Ishikawa (cell line): ENCODE results near the gene MRPL49.

Experiments used
- CEBPB ChIP-seq: IDR thresholded peaks from 2 replicates; pipeline ENCODE4 v1.6.1; 2012
- CREB1 ChIP-seq: IDR thresholded peaks from 2 replicates; pipeline ENCODE4 v1.6.1; 2012; ENCODE audit warnings: low read depth
- EGR1 ChIP-seq: IDR thresholded peaks from 2 replicates; pipeline ENCODE4 v1.6.1; 2012
- EP300 ChIP-seq: IDR thresholded peaks from 2 replicates; pipeline ENCODE4 v1.6.1; 2012; ENCODE audit warnings: borderline replicate concordance
- FOXM1 ChIP-seq: IDR thresholded peaks from 2 replicates; pipeline ENCODE4 v1.6.1; 2012; ENCODE audit warnings: low read depth, borderline replicate concordance
- NFIC ChIP-seq: IDR thresholded peaks from 2 replicates; pipeline ENCODE4 v1.6.1; 2012
- RAD21 ChIP-seq: IDR thresholded peaks from 2 replicates; pipeline ENCODE4 v1.6.1; 2012; ENCODE audit warnings: low read depth
- TAF1 ChIP-seq: IDR thresholded peaks from 2 replicates; pipeline ENCODE4 v1.6.1; 2012; ENCODE audit warnings: low read depth, mild to moderate bottlenecking
- TCF12 ChIP-seq: IDR thresholded peaks from 2 replicates; pipeline ENCODE4 v1.6.1; 2012; ENCODE audit warnings: low read depth
- TEAD4 ChIP-seq: IDR thresholded peaks from 2 replicates; pipeline ENCODE4 v1.6.1; 2012
- YY1 ChIP-seq: IDR thresholded peaks from 2 replicates; pipeline ENCODE4 v1.6.1; 2012; ENCODE audit warnings: low read depth
- ZBTB7A ChIP-seq: IDR thresholded peaks from 2 replicates; pipeline ENCODE4 v1.6.1; 2012; ENCODE audit warnings: low read depth
- TF ChIP-seq, protein P1 (sequence below): IDR thresholded peaks from 2 replicates; pipeline ENCODE4 v1.6.1; 2012
- TF ChIP-seq, protein P2 (sequence below): IDR thresholded peaks from 2 replicates; pipeline ENCODE4 v1.6.1; 2012
- TF ChIP-seq, protein P3 (sequence below): IDR thresholded peaks from 2 replicates; pipeline ENCODE4 v1.6.1; 2012; ENCODE audit warnings: low read depth, mild to moderate bottlenecking

MRPL49 gene

DNA sequence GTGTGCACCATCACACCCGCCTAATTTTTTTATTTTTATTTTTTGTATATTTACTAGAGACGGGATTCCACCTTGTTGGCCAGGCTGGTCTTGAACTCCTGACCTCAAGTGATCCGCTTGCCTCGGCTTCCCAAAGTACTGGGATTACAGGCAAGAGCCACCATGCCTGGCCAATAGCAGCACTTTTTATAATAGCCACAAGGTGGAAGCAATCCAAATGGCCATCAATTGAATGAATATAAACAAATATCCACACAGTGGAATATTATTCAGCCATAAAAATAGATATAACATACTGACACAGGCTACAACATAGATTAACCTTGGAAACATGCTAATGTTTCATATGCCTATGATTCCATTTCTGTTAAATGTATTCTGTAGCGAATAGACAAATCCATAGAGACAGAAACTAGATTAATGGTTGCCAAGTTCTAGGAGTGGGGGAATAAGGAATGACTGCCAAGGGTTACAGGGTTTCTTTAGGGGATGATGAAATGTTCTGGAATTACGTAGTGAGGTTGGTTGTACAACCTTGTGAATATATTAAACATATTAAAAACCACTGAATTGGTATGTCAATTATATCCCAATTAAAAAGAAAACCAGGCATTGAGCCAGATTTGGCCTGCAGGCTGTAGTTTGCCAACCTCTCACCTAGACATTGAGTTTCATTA is 21.3 kb upstream of the MRPL49 start:
- TF ChIP-seq TEAD4, result no peak
- TF ChIP-seq ZBTB7A, result no peak
- no peak for TF ChIP-seq EGR1
- TF ChIP-seq, protein P1, sequence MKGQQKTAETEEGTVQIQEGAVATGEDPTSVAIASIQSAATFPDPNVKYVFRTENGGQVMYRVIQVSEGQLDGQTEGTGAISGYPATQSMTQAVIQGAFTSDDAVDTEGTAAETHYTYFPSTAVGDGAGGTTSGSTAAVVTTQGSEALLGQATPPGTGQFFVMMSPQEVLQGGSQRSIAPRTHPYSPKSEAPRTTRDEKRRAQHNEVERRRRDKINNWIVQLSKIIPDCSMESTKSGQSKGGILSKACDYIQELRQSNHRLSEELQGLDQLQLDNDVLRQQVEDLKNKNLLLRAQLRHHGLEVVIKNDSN, result no peak
- no peak for TF ChIP-seq RAD21
- TF ChIP-seq, protein P2, sequence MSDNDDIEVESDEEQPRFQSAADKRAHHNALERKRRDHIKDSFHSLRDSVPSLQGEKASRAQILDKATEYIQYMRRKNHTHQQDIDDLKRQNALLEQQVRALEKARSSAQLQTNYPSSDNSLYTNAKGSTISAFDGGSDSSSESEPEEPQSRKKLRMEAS, result no peak
- TF ChIP-seq FOXM1, result no peak

DNA sequence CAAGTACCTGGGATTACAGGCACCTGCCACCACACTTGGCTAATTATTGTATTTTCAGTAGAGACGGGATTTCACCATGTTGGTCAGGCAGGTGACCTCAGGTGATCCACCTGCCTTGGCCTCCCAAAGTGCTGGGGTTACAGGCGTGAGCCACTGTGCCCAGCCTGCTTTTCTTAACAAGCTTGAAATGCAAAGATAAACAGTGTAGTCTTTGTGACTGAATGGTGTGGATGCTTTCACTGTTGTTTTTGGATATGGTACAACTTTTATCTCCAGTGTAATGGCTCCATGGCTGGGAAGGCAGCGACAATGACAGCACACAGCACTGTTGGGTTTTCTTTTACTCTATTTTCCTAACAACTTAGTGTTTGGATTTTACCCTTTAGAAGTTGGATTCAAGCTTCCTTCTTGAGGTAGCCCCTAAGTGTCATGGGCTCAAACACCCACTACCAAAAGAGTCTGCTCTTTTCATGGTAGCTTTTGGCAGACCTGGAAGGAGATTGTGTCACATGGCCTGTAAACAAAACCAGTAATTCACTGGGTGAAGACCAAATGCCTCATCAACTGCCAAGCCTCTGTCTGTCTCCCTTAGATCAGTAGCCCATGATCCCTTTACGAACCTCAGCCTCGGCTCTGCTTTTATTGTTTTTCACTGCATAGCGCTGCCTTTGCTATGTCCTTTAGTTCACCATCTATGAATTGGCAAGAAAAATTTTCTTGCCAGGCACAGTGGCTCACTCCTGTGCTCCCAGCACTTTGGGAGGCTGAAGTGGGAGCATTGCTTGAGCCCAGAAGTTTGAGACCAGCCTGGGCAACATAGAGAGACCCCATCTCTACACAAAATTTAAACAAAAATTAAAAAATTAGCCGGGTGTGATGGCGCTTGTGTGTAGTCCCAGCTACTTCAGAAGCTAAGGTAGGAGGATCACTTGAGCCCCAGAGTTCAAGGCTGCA is 19.7 kb upstream of the MRPL49 start:
- TF ChIP-seq CREB1, result no peak
- no peak for TF ChIP-seq FOXM1
- no peak for TF ChIP-seq EP300
- no peak for TF ChIP-seq YY1
- TF ChIP-seq RAD21, result no peak
- TF ChIP-seq TAF1, result no peak
- TF ChIP-seq TEAD4, result no peak
- TF ChIP-seq TCF12, result no peak
- no peak for TF ChIP-seq CEBPB
- no peak for TF ChIP-seq ZBTB7A
- no peak for TF ChIP-seq EGR1
- TF ChIP-seq, protein P1, result no peak

DNA sequence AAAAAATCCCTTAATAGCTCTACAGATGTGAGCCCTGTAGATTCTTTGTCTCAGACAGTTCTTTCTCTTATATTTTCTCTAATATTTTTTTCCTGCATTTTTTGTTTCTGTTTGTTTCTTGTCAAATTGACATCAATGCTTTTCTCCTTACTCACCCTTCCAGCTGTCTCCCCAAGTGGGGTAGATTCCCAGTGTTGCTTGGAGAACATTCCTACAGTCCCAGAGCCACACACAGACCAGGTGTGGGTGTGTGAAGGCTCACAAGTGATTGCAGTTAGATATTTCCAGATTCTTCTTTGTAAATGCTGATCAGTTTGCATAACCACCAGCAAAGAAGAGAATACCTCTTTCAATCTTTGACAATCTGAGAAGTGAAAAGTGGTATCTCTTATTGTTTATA is 18.6 kb upstream of the MRPL49 start:
- no peak for TF ChIP-seq FOXM1
- TF ChIP-seq, protein P3, sequence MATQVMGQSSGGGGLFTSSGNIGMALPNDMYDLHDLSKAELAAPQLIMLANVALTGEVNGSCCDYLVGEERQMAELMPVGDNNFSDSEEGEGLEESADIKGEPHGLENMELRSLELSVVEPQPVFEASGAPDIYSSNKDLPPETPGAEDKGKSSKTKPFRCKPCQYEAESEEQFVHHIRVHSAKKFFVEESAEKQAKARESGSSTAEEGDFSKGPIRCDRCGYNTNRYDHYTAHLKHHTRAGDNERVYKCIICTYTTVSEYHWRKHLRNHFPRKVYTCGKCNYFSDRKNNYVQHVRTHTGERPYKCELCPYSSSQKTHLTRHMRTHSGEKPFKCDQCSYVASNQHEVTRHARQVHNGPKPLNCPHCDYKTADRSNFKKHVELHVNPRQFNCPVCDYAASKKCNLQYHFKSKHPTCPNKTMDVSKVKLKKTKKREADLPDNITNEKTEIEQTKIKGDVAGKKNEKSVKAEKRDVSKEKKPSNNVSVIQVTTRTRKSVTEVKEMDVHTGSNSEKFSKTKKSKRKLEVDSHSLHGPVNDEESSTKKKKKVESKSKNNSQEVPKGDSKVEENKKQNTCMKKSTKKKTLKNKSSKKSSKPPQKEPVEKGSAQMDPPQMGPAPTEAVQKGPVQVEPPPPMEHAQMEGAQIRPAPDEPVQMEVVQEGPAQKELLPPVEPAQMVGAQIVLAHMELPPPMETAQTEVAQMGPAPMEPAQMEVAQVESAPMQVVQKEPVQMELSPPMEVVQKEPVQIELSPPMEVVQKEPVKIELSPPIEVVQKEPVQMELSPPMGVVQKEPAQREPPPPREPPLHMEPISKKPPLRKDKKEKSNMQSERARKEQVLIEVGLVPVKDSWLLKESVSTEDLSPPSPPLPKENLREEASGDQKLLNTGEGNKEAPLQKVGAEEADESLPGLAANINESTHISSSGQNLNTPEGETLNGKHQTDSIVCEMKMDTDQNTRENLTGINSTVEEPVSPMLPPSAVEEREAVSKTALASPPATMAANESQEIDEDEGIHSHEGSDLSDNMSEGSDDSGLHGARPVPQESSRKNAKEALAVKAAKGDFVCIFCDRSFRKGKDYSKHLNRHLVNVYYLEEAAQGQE, result no peak
- no peak for TF ChIP-seq NFIC
- no peak for TF ChIP-seq EGR1
- TF ChIP-seq, protein P1, result no peak
- TF ChIP-seq EP300, result no peak
- no peak for TF ChIP-seq CEBPB
- TF ChIP-seq ZBTB7A, result no peak
- no peak for TF ChIP-seq TEAD4
- no peak for TF ChIP-seq TCF12

DNA sequence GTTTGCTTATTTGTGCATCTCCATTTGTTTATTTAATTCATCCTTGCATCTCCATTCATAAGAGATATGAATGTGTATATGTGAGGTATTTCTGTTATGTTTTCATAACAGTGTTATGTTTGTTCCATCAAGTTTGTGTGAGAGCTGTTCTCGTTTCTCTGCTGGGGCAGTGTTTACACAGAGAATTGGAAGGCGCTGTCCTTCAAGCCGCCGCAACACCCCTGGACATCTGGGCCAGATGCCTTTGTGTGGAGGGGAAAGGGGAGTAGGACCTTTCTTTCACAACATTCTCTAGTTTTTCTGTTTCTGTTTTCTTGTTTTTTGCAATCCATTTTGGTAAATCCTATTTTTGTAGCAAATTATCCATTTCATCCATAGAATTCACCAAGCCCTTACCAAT is 17.5 kb upstream of the MRPL49 start:
- no peak for TF ChIP-seq CREB1
- no peak for TF ChIP-seq RAD21
- TF ChIP-seq EGR1, result no peak
- no peak for TF ChIP-seq FOXM1

DNA sequence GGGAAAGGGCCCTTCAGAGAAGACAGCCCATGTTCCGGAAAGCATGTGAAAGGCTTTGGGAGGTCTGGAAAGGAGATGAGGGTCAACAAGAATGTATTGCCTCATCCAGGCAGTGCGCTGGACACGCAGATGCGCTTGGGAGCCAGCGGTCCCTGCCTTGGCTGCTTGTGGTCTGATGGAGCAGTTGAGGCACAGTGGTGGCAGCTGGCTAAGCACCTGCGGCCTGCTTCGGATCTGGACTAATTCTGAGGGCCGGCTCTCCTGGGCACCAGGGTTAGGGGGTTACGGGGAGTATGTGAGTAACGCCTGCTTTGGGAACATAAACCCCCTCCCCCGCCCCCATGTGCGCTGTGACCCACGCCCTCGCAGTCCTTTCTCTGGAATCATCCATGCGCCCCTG is 15.0 kb upstream of the MRPL49 start:
- TF ChIP-seq EGR1, result no peak

DNA sequence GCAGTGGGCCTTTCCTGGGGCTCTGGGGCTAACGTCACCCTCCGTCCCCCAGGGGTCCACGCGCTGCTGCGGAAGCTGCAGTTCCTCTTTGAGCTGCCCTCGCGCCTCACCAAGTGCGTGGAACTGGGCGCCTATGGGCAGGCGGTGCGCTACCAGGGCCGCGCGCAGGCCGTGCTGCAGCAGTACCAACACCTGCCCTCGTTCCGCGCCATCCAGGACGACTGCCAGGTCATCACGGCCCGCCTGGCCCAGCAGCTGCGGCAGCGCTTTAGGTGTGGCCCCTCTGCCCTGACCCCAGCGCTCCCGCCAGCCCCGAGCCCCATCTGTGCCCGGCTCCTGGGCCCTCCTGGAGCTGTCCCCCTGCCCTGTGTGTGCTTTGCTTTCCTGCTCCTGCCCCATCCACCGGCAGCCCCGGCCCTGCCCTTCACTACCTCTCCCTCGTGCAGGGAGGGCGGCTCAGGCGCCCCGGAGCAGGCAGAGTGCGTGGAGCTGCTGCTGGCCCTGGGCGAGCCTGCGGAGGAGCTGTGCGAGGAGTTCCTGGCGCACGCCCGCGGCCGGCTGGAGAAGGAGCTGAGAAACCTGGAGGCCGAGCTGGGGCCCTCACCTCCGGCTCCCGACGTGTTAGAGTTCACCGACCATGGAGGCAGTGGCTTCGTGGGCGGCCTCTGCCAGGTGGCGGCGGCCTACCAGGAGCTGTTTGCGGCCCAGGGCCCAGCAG is 14.2 kb upstream of the MRPL49 start:
- no peak for TF ChIP-seq NFIC
- TF ChIP-seq FOXM1, result no peak
- TF ChIP-seq, protein P1, result no peak
- TF ChIP-seq TCF12, result no peak
- TF ChIP-seq CREB1, result no peak
